Spleen (tissue), 11 donors: ENCODE results near the gene FBLN7. TPM values are rescaled to one million over a fixed set of nuclear protein-coding genes. Genes with fewer than 3 reads are reported as not detected.

ENCODE experiments used
- DNase-seq: peaks from one replicate; pipeline ENCODE4 v3.0.0-alpha.2; 2020
- H3K27ac ChIP-seq, 8 donors: fragments of 200-600 bp; sonication (generic) in 7 of 8; 1 replicate in 4 of 8; 2 replicates in 4 of 8; pipeline versions ENCODE4 v1.5.0 to v1.8.0; 2016 to 2021; ENCODE audit warnings: inconsistent platforms in 4 of 8, mild to moderate bottlenecking in 4 of 8, moderate library complexity in 1 of 8
- H3K27me3 ChIP-seq, 7 donors: fragments of 200-600 bp; sonication (generic) in 6 of 7; replicated peaks in 1 of 7; 1 replicate in 4 of 7; 2 replicates in 3 of 7; pipeline versions ENCODE4 v1.5.0 to v1.8.0; 2016 to 2021; ENCODE audit warnings: inconsistent platforms in 3 of 7, mild to moderate bottlenecking in 1 of 7
- H3K36me3 ChIP-seq, 6 donors: fragments of 200-600 bp; sonication (generic) in 5 of 6; 1 replicate in 4 of 6; 2 replicates in 2 of 6; pipeline versions ENCODE4 v1.5.0 to v1.8.0; 2016 to 2021; ENCODE audit warnings: inconsistent platforms in 2 of 6
- H3K4me1 ChIP-seq, 6 donors: fragments of 200-600 bp; sonication (generic) in 5 of 6; 1 replicate in 3 of 6; 2 replicates in 3 of 6; pipeline versions ENCODE4 v1.5.0 to v1.8.0; 2016 to 2021; ENCODE audit warnings: inconsistent platforms in 3 of 6
- H3K4me3 ChIP-seq, 8 donors: fragments of 200-600 bp; sonication (generic) in 7 of 8; 1 replicate in 4 of 8; 2 replicates in 4 of 8; pipeline versions ENCODE4 v1.5.0 to v1.8.0; 2016 to 2021; ENCODE audit warnings: inconsistent platforms in 4 of 8, mild to moderate bottlenecking in 4 of 8, moderate library complexity in 2 of 8
- H3K9me3 ChIP-seq, 8 donors: fragments of 200-600 bp; sonication (generic) in 7 of 8; 1 replicate in 4 of 8; 2 replicates in 4 of 8; pipeline versions ENCODE4 v1.5.0 to v1.8.0; 2016 to 2021; ENCODE audit warnings: inconsistent platforms in 4 of 8
- CTCF ChIP-seq, 11 experiments: fragments of 200-600 bp in 7 of 11; fragments of 450-650 bp in 4 of 11; sonication (generic) in 4 of 11; IDR thresholded peaks in 8 of 11; conservative IDR thresholded peaks in 3 of 11; 1 replicate in 7 of 11; 2 replicates in 4 of 11; pipeline versions ENCODE4 v1.4.0 to v1.8.0; 2016 to 2021; ENCODE audit warnings: antibody characterized with exemption in 11 of 11, inconsistent platforms in 4 of 11, mild to moderate bottlenecking in 1 of 11
- POLR2A ChIP-seq, 3 donors: fragments of 450-650 bp; IDR thresholded peaks; one replicate each; pipeline ENCODE4 v1.5.1; 2017; ENCODE audit warnings: antibody characterized with exemption in 3 of 3, mild to moderate bottlenecking in 1 of 3
- POLR2AphosphoS5 ChIP-seq, 3 donors: sonication (generic); formaldehyde crosslinking; IDR thresholded peaks; one replicate each; pipeline ENCODE4 v1.5.1; 2017; ENCODE audit warnings: antibody characterized with exemption in 3 of 3
- whole genome bisulfite sequencing, 5 donors: extraction: QIAGEN DNeasy Blood & Tissue Kit in 3 of 5; methylation state at CpG; one replicate each; pipeline versions ENCODE4 v1.1.5 to v1.1.7; 2013 to 2018; 5-methylcytosine and 5-hydroxymethylcytosine counted together
- intact Hi-C: fragments of 100-400 bp; cut with DNase I; formaldehyde crosslinking; loops from one replicate; pipeline ENCODE4 v1.15.0; 2023; ENCODE audit warnings: low total_unique reads
- polyA plus RNA-seq, 3 donors: library from polyadenylated mRNA; stranded (reverse); fragments of 200-250 nt; gene quantifications; one replicate each; pipeline ENCODE4 v1.2.1, GENCODE V29; 2013
- total RNA-seq, 7 donors: library from RNA; depleted of rRNA in 3 of 7; stranded (reverse); fragments of >200 nt in 3 of 7; fragmentation: NEBNext Ultra II Directional in 4 of 7; extraction: Animal tissue kit (Norgen Biotek cat#: 25700) in 4 of 7; gene quantifications; one replicate each; pipeline versions ENCODE4 v1.1.0 to v1.2.1, GENCODE V29; 2016 to 2021
- donor health status: healthy with polysubstance abuse.
- donor health status: DM: no; HTN: no; CAD: no; lungs with moderate emphysema.
- donor health status: DM: no; HTN: no; CAD: no.
- donor health status: Bipolar disorder and iron deficiency.
- donor health status: healthy.
- donor health status: DM: no; HTN: no; CAD: no.
- donor health status: DM: yes; HTN: yes; CAD: no.

FBLN7 gene
- total and polyA plus RNA-seq, 10 donors, result 1.5 to 14.5 (median 7.8) TPM

GRCh38 chr2:112142525-112143078 is 4.4 kb downstream of the FBLN7 start:
- Histone ChIP-seq H3K4me1 (peaks cover 0 to 16% (median 6%) of the 10 kb centered on the region in 6 donors), H3K9me3 (no peaks in the 10 kb centered on the region), H3K27me3 (peaks cover 0 to 29% (median 8%) of the 10 kb centered on the region in 7 donors), H3K4me3 (no peak overlapping the region), H3K36me3 (no peaks in the 10 kb centered on the region), H3K27ac (no peak overlapping the region)
- 87 to 93% (median 90%) methylated on average over 7 to 8 of the region's 8 CpGs for WGBS, 5 donors
- intact Hi-C loops, result no loop called here
- no peak for DNase-seq
- no peak for TF ChIP-seq CTCF (IDR thresholded peaks at IDR 0.05 in 8 of 11, conservative IDR thresholded peaks at IDR 0.05 in 3 of 11)
- no peak for TF ChIP-seq POLR2AphosphoS5 (IDR thresholded peaks at IDR 0.05)
- no peak for TF ChIP-seq POLR2A (IDR thresholded peaks at IDR 0.05)

GRCh38 chr2:112143150-112143549 is 5.0 kb downstream of the FBLN7 start:
- H3K9me3 ChIP-seq, result no peaks in the 10 kb centered on the region
- no peak overlapping the region for H3K27ac ChIP-seq
- WGBS, 5 donors, result 89 to 95% (median 93%) methylated on average over 5 of the region's 5 CpGs
- TF ChIP-seq POLR2AphosphoS5 (IDR thresholded peaks at IDR 0.05) (no peak), CTCF (IDR thresholded peaks at IDR 0.05 in 8 of 11, conservative IDR thresholded peaks at IDR 0.05 in 3 of 11) (no peak), POLR2A (IDR thresholded peaks at IDR 0.05) (no peak)
- intact Hi-C loops, result no loop called here
- H3K36me3 ChIP-seq, result no peaks in the 10 kb centered on the region
- peaks cover 0 to 10% (median under 1%) of the 10 kb centered on the region in 6 donors for H3K4me1 ChIP-seq
- peaks cover 0 to 24% (median 6%) of the 10 kb centered on the region in 7 donors for H3K27me3 ChIP-seq
- H3K4me3 ChIP-seq, result no peak overlapping the region
- DNase-seq, result no peak

GRCh38 chr2:112144966-112145365 is 6.8 kb downstream of the FBLN7 start:
- Histone ChIP-seq H3K9me3 (no peaks in the 10 kb centered on the region), H3K36me3 (no peaks in the 10 kb centered on the region), H3K4me3 (no peak overlapping the region), H3K27ac (no peak overlapping the region), H3K27me3 (peaks cover 0 to 17% (median 2%) of the 10 kb centered on the region in 7 donors), H3K4me1 (peaks cover 0 to 7% (median under 1%) of the 10 kb centered on the region in 6 donors)
- intact Hi-C loops, result no loop called here
- TF ChIP-seq POLR2A (IDR thresholded peaks at IDR 0.05) (no peak), POLR2AphosphoS5 (IDR thresholded peaks at IDR 0.05) (no peak), CTCF (IDR thresholded peaks at IDR 0.05 in 8 of 11, conservative IDR thresholded peaks at IDR 0.05 in 3 of 11) (no peak)
- no peak for DNase-seq
- WGBS, 5 donors, result 88 to 99% (median 93%) methylated on average over 6 of the region's 6 CpGs

GRCh38 chr2:112147382-112148168 is 9.4 kb downstream of the FBLN7 start:
- peak overlapping the region in 3 of 8 donors; percentile 14 to 21 (median 17) for H3K27ac ChIP-seq
- intact Hi-C loops, result no loop called here
- DNase-seq, result no peak
- no peaks in the 10 kb centered on the region for H3K36me3 ChIP-seq
- 87 to 91% (median 89%) methylated on average over 17 of the region's 17 CpGs for WGBS, 5 donors
- H3K9me3 ChIP-seq, result no peaks in the 10 kb centered on the region
- peaks cover 0 to 3% (median 0%) of the 10 kb centered on the region in 6 donors for H3K4me1 ChIP-seq
- TF ChIP-seq POLR2AphosphoS5 (IDR thresholded peaks at IDR 0.05) (no peak), CTCF (IDR thresholded peaks at IDR 0.05 in 8 of 11, conservative IDR thresholded peaks at IDR 0.05 in 3 of 11) (no peak), POLR2A (IDR thresholded peaks at IDR 0.05) (no peak)
- no peaks in the 10 kb centered on the region for H3K27me3 ChIP-seq
- H3K4me3 ChIP-seq, result no peak overlapping the region
